22Rv1 (cell line): ENCODE data around the gene FAM107B.

Experiments
- H3K27ac ChIP-seq: fragments of 450-650 bp; 2 replicates; pipeline ENCODE4 v1.5.1; 2017
- CTCF ChIP-seq: fragments of 450-650 bp; IDR thresholded peaks from 2 replicates; pipeline ENCODE4 v1.5.1; 2017; ENCODE audit warnings: mild to moderate bottlenecking
- ZFX ChIP-seq: fragments of 450-650 bp; IDR thresholded peaks from 2 replicates; pipeline ENCODE4 v1.6.1; 2017; ENCODE audit warnings: antibody characterized with exemption, borderline replicate concordance

Gene FAM107B

GRCh38 chr10:14481752-14482151 lies 292.9 kb downstream of the FAM107B start:
- no peak for TF ChIP-seq ZFX
- no peak for TF ChIP-seq CTCF

GRCh38 chr10:14481014-14481413 lies 293.7 kb downstream of the FAM107B start:
- no peak for TF ChIP-seq CTCF
- no peak for TF ChIP-seq ZFX
- H3K27ac ChIP-seq, result no peak overlapping the region

More at GRCh38 chr10:14481752-14482151, 292.9 kb downstream of the FAM107B start:
- no peak overlapping the region for H3K27ac ChIP-seq

GRCh38 chr10:14478604-14479003 lies 296.1 kb downstream of the FAM107B start:
- TF ChIP-seq CTCF, result peak; percentile 44
- TF ChIP-seq ZFX, result no peak
- no peak overlapping the region for H3K27ac ChIP-seq

- no peak overlapping the region for H3K27ac ChIP-seq
- TF ChIP-seq CTCF (no peak), ZFX (no peak)
Observed at GRCh38 chr10:14478201-14478600, 296.5 kb downstream of the FAM107B start.

DNA sequence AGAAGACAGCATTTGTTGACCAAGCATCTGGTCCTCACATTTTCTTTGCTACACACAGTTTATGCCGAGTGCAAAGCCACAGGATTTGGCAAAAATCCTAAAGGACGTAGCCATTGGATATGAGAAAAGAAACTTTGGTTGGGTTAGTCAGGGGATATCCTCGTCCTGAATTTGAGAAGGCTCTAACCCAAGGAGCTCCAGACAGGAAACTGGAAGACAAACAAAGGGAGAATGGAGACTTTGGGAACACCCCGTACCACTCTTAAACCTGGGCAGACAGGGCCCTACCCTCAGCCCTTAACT lies 297.3 kb downstream of the FAM107B start:
- H3K27ac ChIP-seq, result no peak overlapping the region

GRCh38 chr10:14476641-14477407 lies 297.9 kb downstream of the FAM107B start:
- no peak overlapping the region for H3K27ac ChIP-seq
- TF ChIP-seq ZFX (no peak), CTCF (no peak)

More for the DNA sequence above, 297.3 kb downstream of the FAM107B start:
- TF ChIP-seq CTCF, result no peak

DNA sequence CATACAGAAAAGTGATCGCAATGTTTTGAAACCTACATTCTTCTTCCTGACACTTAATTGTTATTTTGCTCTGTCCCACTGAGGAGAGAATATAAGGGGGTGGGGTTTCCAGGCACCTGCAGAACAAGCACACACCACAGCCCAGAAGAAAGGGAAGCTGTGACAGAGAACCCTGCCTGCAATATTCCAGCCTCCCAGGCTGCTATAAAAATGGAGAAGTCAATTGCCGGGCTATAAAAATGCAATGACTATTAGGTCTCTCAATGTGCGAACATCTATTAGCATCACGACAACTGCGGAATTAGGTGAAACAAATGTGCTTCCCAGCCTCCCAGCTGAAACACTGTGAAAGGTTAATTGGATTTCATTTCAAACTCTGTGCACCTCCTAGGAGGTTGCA lies 298.7 kb downstream of the FAM107B start:
- no peak overlapping the region for H3K27ac ChIP-seq
- TF ChIP-seq ZFX, result no peak
- no peak for TF ChIP-seq CTCF
